ENCODE results near the gene CHAT.
"Not testable (repeated sequence)": the region's sequence is repeated elsewhere in the genome, so short reads cannot be mapped to it uniquely, and the experiment has no call there.

The CHAT gene

GRCh38 chr10:49653273-49653929 is 39.6 kb downstream of the CHAT start:
- ATAC-seq: no peak

- no peak for ATAC-seq
Measured at GRCh38 chr10:49654036-49654693, 40.3 kb downstream of the CHAT start.

- ATAC-seq: no peak
Measured at GRCh38 chr10:49655099-49655498, 41.3 kb downstream of the CHAT start.

GRCh38 chr10:49656845-49657493 is 43.1 kb downstream of the CHAT start:
- ATAC-seq: no peak

GRCh38 chr10:49657606-49658005 is 43.8 kb downstream of the CHAT start:
- ATAC-seq: no peak

- no peak for ATAC-seq
Measured at GRCh38 chr10:49661140-49661856, 47.5 kb downstream of the CHAT start.

- no peak for ATAC-seq
Measured at GRCh38 chr10:49662169-49662830, 48.5 kb downstream of the CHAT start.

GRCh38 chr10:49663596-49663995 is 49.8 kb downstream of the CHAT start:
- no peak for ATAC-seq

GRCh38 chr10:49664006-49664841 is 50.4 kb downstream of the CHAT start:
- no peak for ATAC-seq

- no peak for ATAC-seq
Measured at GRCh38 chr10:49664842-49665355, 51.1 kb downstream of the CHAT start.

GRCh38 chr10:49666054-49666615 is 52.3 kb downstream of the CHAT start:
- ATAC-seq: no peak

GRCh38 chr10:49666685-49667084 is 52.8 kb downstream of the CHAT start:
- no peak for ATAC-seq

- ATAC-seq: no peak
Measured at GRCh38 chr10:49667991-49668390, 54.2 kb downstream of the CHAT start.

GRCh38 chr10:49668684-49669083 is 54.8 kb downstream of the CHAT start:
- no peak for ATAC-seq

GRCh38 chr10:49678827-49679479 is 65.1 kb downstream of the CHAT start:
- ATAC-seq: no peak

- ATAC-seq: no peak
Measured at GRCh38 chr10:49679480-49679893, 65.7 kb downstream of the CHAT start, which contains the start of gene C10orf53. TSS of gene C10orf53 (plus strand) at chr10:49679651. CDS start at chr10:49679698, 47 bp downstream.

- ATAC-seq: not testable (repeated sequence)
Measured at GRCh38 chr10:49682449-49682848, 68.6 kb downstream of the CHAT start.

- no peak for ATAC-seq
Measured at GRCh38 chr10:49682879-49683278, 69.0 kb downstream of the CHAT start.

GRCh38 chr10:49686651-49687050 is 72.8 kb downstream of the CHAT start:
- ATAC-seq: no peak

- ATAC-seq: no peak
Measured at GRCh38 chr10:49688261-49688846, 74.5 kb downstream of the CHAT start.
